Measurements from ENCODE around the gene EIF3M.

The EIF3M gene

DNA sequence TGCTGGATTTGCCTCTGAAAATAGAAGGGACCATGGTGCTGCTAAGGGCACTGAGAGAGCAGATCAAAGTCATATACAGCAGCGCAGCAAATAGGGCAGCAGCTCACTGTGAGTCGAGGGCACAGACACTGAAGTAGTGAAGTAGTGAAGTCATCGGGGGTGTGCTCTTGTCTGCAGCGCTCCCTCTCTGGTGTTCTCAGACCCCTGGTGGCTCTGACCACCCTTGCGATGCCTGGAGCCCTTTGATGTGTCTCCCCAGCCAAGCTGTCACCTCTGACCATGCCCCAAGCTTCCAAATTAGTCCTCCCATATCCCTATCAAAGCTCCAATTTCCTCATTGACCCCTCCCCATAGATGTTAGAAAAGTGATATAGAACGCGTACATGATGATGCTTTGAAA, 27.7 kb upstream of the EIF3M start:
- TF ChIP-seq, protein P1, sequence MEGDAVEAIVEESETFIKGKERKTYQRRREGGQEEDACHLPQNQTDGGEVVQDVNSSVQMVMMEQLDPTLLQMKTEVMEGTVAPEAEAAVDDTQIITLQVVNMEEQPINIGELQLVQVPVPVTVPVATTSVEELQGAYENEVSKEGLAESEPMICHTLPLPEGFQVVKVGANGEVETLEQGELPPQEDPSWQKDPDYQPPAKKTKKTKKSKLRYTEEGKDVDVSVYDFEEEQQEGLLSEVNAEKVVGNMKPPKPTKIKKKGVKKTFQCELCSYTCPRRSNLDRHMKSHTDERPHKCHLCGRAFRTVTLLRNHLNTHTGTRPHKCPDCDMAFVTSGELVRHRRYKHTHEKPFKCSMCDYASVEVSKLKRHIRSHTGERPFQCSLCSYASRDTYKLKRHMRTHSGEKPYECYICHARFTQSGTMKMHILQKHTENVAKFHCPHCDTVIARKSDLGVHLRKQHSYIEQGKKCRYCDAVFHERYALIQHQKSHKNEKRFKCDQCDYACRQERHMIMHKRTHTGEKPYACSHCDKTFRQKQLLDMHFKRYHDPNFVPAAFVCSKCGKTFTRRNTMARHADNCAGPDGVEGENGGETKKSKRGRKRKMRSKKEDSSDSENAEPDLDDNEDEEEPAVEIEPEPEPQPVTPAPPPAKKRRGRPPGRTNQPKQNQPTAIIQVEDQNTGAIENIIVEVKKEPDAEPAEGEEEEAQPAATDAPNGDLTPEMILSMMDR (IDR thresholded peaks at IDR 0.05) = no peak
- peak overlapping the region; percentile 30 for H3K27ac Mint-ChIP-seq
- H3K4me1 Mint-ChIP-seq = peaks cover 33% of the 10 kb centered on the region
- peaks cover 8% of the 10 kb centered on the region for H3K9me3 Mint-ChIP-seq
- H3K36me3 Mint-ChIP-seq (ENCODE audit: low read depth) = no peaks in the 10 kb centered on the region
- no peak for DNase-seq
- no peaks in the 10 kb centered on the region for H3K27me3 Mint-ChIP-seq (ENCODE audit: low read depth, poor library complexity)
- no peak overlapping the region for H3K4me3 Mint-ChIP-seq

DNA sequence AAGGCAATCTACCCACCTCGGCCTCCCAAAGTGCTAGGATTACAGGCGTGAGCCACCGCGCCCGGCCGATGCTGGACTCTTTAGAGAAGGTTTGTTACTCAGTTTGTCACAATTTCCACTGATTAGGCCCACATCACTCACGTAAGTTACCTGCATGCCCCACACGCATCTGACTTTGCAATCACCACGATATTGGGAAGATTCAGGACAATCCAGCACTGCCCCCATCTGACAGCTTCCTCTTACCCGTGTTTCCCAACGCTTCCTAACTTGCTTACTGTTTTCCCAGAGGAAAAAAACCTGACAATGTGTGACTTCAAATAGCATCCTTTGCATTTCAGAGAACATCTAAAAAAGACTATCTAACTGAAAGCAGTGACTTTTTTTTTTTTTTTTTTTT, 21.8 kb upstream of the EIF3M start:
- Mint-ChIP-seq H3K27me3 (ENCODE audit: low read depth, poor library complexity) (peaks cover 4% of the 10 kb centered on the region), H3K36me3 (ENCODE audit: low read depth) (no peaks in the 10 kb centered on the region), H3K4me3 (no peak overlapping the region), H3K27ac (peak overlapping the region; percentile 18), H3K9me3 (peaks cover under 1% of the 10 kb centered on the region), H3K4me1 (peaks cover 33% of the 10 kb centered on the region)
- no peak for DNase-seq
- TF ChIP-seq, protein P1 (IDR thresholded peaks at IDR 0.05) = no peak

DNA sequence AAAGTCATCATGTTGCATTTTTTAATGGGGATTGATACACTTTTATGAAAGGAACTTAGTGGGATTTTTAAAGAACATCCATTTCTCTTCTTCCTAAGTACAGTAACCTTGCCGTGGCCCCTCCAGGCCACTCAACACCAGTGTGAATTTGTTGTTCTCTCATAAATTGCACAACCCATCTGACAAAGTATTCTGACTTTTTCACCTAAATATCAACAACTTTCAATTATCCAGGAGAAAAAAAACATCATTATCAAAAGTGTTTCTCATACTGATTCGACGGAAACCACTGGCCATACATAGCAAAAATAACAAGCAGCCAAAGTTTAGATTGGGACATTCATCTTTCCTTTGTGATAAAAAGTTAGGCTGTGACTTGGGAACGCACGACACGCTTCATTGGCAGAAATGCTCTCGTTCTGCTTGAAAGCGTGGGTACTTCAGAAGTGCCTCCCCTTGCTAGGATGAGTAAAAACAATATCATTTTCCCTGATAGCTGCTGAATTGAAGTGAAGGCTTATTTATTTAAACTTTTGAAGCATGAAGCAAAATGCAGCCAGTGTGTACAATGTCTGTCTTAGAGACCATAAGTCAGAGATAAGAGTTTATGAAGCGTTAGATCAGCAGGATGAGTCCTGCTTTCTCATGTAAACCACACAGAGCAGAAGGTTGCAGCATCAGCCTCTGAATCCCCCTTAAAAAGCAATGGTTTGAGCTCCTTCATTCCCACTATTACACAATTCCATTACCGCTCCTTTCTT, 20.6 kb upstream of the EIF3M start:
- Mint-ChIP-seq H3K4me1 (peaks cover 31% of the 10 kb centered on the region), H3K4me3 (peak overlapping the region; percentile 5), H3K27me3 (ENCODE audit: low read depth, poor library complexity) (peaks cover 4% of the 10 kb centered on the region), H3K27ac (peak overlapping the region; percentile 93), H3K36me3 (ENCODE audit: low read depth) (no peaks in the 10 kb centered on the region), H3K9me3 (peaks cover 4% of the 10 kb centered on the region)
- TF ChIP-seq, protein P1 (IDR thresholded peaks at IDR 0.05) = no peak
- peak; percentile 33 for DNase-seq

DNA sequence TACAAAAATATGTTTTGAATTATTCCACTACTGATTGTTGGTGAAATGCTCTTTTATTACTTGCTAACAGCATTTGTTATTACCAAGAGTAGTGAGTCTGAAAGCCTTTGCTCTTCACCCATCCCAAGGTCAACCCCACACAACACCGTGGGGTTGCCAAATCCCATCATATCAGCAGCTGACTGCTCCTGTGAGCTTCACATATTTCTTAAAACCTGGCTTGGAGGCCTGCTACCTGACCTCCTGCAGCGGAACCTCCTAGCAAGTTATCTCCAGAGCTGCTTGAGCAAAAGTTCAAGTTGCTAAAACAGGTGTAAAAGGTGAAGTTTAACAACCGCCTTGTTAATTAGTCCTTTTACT, 20.1 kb upstream of the EIF3M start:
- Mint-ChIP-seq H3K4me1 (peaks cover 31% of the 10 kb centered on the region), H3K27ac (peak overlapping the region; percentile 93), H3K36me3 (ENCODE audit: low read depth) (no peaks in the 10 kb centered on the region), H3K4me3 (peak overlapping the region; percentile 5), H3K9me3 (peaks cover 4% of the 10 kb centered on the region), H3K27me3 (ENCODE audit: low read depth, poor library complexity) (peaks cover 4% of the 10 kb centered on the region)
- TF ChIP-seq, protein P1 (IDR thresholded peaks at IDR 0.05) = no peak
- no peak for DNase-seq

DNA sequence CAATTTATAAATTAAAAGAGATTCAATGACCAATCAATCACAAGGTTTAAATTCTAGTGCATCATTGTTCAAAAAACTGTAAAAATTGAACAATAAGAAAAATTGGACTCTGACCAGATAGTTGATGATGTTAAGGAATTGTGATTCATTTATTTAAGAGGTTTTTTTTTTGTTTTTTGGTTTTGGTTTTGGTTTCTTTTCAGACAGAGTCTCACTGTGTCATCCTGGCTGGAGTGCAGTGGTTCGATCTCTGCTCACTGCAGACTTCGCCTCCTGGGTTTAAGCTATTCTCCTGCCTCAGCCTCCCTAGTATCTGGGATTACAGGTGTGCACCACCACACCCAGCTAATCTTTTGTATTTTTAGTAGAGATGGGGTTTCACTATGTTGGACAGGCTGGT, 17.1 kb upstream of the EIF3M start:
- TF ChIP-seq, protein P1 (IDR thresholded peaks at IDR 0.05) = no peak
- H3K27me3 Mint-ChIP-seq (ENCODE audit: low read depth, poor library complexity) = peaks cover 7% of the 10 kb centered on the region
- peaks cover 4% of the 10 kb centered on the region for H3K9me3 Mint-ChIP-seq
- no peak overlapping the region for H3K4me3 Mint-ChIP-seq
- H3K4me1 Mint-ChIP-seq = peaks cover 45% of the 10 kb centered on the region
- H3K27ac Mint-ChIP-seq = no peak overlapping the region
- H3K36me3 Mint-ChIP-seq (ENCODE audit: low read depth) = no peaks in the 10 kb centered on the region
- no peak for DNase-seq

DNA sequence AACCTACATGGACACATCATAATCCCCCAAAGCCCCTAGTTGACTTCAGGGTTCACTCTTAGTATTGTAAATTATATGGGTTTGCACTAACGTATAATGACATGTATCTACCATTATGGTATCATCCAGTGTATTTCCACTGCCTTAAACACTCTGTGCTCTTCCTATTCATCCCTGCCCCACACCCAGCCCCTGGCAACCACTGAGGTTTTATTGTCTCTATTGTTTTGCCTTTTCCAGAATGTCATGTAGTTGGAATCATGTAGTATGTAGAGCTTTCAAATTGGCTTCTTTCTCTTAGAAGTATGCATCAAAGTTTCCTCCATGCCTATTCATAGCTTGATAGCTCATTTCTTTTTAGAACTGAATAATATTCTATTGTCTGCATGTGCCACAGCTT, 16.5 kb upstream of the EIF3M start:
- TF ChIP-seq, protein P1 (IDR thresholded peaks at IDR 0.05) = no peak
- Mint-ChIP-seq H3K36me3 (ENCODE audit: low read depth) (no peaks in the 10 kb centered on the region), H3K27ac (no peak overlapping the region), H3K27me3 (ENCODE audit: low read depth, poor library complexity) (peaks cover 7% of the 10 kb centered on the region), H3K4me3 (no peak overlapping the region), H3K9me3 (peaks cover 4% of the 10 kb centered on the region), H3K4me1 (peaks cover 43% of the 10 kb centered on the region)
- no peak for DNase-seq
